Neural progenitor cell (in vitro differentiated cells): Measurements from ENCODE around the gene SPNS3. TPM values are rescaled to one million over a fixed set of nuclear protein-coding genes. Genes with fewer than 3 reads are reported as not detected.

Source experiments
- DNase-seq: peaks from one replicate; pipeline ENCODE4 v3.0.0-alpha.2; 2016; ENCODE audit warnings: low spot score
- H2AFZ ChIP-seq: fragments of 200-600 bp; sonication (generic); replicated peaks from 2 replicates; pipeline ENCODE4 v1.6.1; 2016; ENCODE audit warnings: antibody characterized with exemption
- H3F3A ChIP-seq: fragments of 200-600 bp; sonication (generic); 2 replicates; pipeline ENCODE4 v1.6.1; 2016; ENCODE audit warnings: antibody characterized with exemption, low read depth
- H3K27ac ChIP-seq: fragments of 200-600 bp; sonication (generic); 2 replicates; pipeline ENCODE4 v1.5.1; 2016; ENCODE audit warnings: mild to moderate bottlenecking
- H3K27me3 ChIP-seq: fragments of 200-600 bp; sonication (generic); 2 replicates; pipeline ENCODE4 v1.6.1; 2016; ENCODE audit warnings: mild to moderate bottlenecking, moderate library complexity
- H3K36me3 ChIP-seq: fragments of 200-600 bp; sonication (generic); 2 replicates; pipeline ENCODE4 v1.5.1; 2016
- H3K4me1 ChIP-seq: fragments of 200-600 bp; sonication (generic); 2 replicates; pipeline ENCODE4 v1.6.1; 2016; ENCODE audit warnings: mixed run types
- H3K4me2 ChIP-seq: fragments of 200-600 bp; sonication (generic); 2 replicates; pipeline ENCODE4 v1.6.1; 2016
- H3K4me3 ChIP-seq: fragments of 200-600 bp; sonication (generic); 2 replicates; pipeline ENCODE4 v1.5.1; 2016
- H3K79me2 ChIP-seq: fragments of 200-600 bp; sonication (generic); 2 replicates; pipeline ENCODE4 v1.6.1; 2016; ENCODE audit warnings: low read depth
- H3K9ac ChIP-seq: fragments of 200-600 bp; sonication (generic); 2 replicates; pipeline ENCODE4 v1.6.1; 2016
- H3K9me3 ChIP-seq: fragments of 200-600 bp; sonication (generic); 2 replicates; pipeline ENCODE4 v1.5.1; 2016; ENCODE audit warnings: low read depth
- H4K20me1 ChIP-seq: fragments of 200-600 bp; sonication (generic); 2 replicates; pipeline ENCODE4 v1.6.1; 2016; ENCODE audit warnings: low read depth
- H3K27ac Mint-ChIP-seq: 3 replicates; pipeline ENCODE4 v1.8.0; 2021; ENCODE audit warnings: mixed read lengths
- H3K27me3 Mint-ChIP-seq: 2 replicates; pipeline ENCODE4 v1.8.0; 2022; ENCODE audit warnings: low read depth, mild to moderate bottlenecking, inconsistent platforms, moderate library complexity, mixed read lengths; ENCODE audit not compliant: insufficient read depth
- H3K36me3 Mint-ChIP-seq: 3 replicates; pipeline ENCODE4 v1.8.0; 2021; ENCODE audit warnings: mixed read lengths
- H3K4me1 Mint-ChIP-seq: 3 replicates; pipeline ENCODE4 v1.8.0; 2021; ENCODE audit warnings: mixed read lengths
- H3K4me3 Mint-ChIP-seq: 3 replicates; pipeline ENCODE4 v1.8.0; 2021; ENCODE audit warnings: mild to moderate bottlenecking, moderate library complexity, mixed read lengths
- H3K9me3 Mint-ChIP-seq: 3 replicates; pipeline ENCODE4 v1.8.0; 2020; ENCODE audit warnings: mixed read lengths
- CTCF ChIP-seq: fragments of 200-600 bp; sonication (generic); IDR thresholded peaks from 2 replicates; pipeline ENCODE4 v1.5.1; 2017; ENCODE audit warnings: antibody characterized with exemption, mild to moderate bottlenecking
- EZH2 ChIP-seq: fragments of 200-600 bp; sonication (generic); IDR thresholded peaks from 2 replicates; pipeline ENCODE4 v1.6.1; 2017; ENCODE audit warnings: antibody characterized with exemption, mild to moderate bottlenecking, moderate library complexity
- EZH2phosphoT487 ChIP-seq: fragments of 200-600 bp; sonication (generic); IDR thresholded peaks from 2 replicates; pipeline ENCODE4 v1.6.1; 2017; ENCODE audit warnings: antibody characterized with exemption
- total RNA-seq: library from RNA; depleted of rRNA; stranded (reverse); fragments of >200 nt; gene quantifications from 2 replicates; pipeline ENCODE4 v1.2.3, GENCODE V29; 2015; ENCODE audit warnings: low replicate concordance

SPNS3 gene
- total RNA-seq, 1 donor from 2014 or later, result not detected

DNA sequence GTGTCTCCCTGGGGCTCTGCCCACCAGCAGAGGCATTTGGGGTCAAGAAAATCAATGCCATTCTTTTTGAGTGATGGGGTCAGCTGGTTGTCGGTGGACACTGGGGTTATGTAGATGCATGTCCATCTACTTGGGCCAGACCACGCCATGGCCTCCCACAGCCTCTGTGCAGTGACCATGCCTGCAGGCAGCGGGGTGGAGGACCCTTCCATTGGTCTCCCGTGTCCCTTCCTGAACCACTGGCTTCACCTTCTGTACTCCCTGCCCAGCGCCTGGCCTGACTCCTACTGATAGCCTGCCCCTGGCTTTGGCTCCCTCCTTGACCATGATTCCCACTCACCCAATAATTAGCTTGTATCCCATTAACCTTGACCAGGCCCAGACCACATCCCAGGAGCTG, 28.0 kb upstream of the SPNS3 start:
- TF ChIP-seq CTCF (no peak), EZH2 (no peak), EZH2phosphoT487 (no peak)
- no peak for DNase-seq
- no peak overlapping the region for H3K9ac ChIP-seq
- H3K4me2 ChIP-seq, result no peak overlapping the region
- H3K4me1 Mint-ChIP-seq, result no peaks in the 10 kb centered on the region
- no peaks in the 10 kb centered on the region for H3F3A ChIP-seq
- H3K27me3 Mint-ChIP-seq, result peaks cover 2% of the 10 kb centered on the region
- H3K79me2 ChIP-seq, result no peaks in the 10 kb centered on the region
- no peaks in the 10 kb centered on the region for H3K4me1 ChIP-seq
- no peaks in the 10 kb centered on the region for H3K9me3 Mint-ChIP-seq
- no peaks in the 10 kb centered on the region for H3K36me3 Mint-ChIP-seq
- no peaks in the 10 kb centered on the region for H4K20me1 ChIP-seq
- H3K4me3 ChIP-seq, result no peak overlapping the region
- H3K36me3 ChIP-seq, result no peaks in the 10 kb centered on the region
- no peaks in the 10 kb centered on the region for H3K9me3 ChIP-seq
- H3K4me3 Mint-ChIP-seq, result no peak overlapping the region
- H3K27ac ChIP-seq, result no peak overlapping the region
- H2AFZ ChIP-seq, result no peak overlapping the region
- H3K27ac Mint-ChIP-seq, result no peak overlapping the region
- H3K27me3 ChIP-seq, result no peaks in the 10 kb centered on the region

DNA sequence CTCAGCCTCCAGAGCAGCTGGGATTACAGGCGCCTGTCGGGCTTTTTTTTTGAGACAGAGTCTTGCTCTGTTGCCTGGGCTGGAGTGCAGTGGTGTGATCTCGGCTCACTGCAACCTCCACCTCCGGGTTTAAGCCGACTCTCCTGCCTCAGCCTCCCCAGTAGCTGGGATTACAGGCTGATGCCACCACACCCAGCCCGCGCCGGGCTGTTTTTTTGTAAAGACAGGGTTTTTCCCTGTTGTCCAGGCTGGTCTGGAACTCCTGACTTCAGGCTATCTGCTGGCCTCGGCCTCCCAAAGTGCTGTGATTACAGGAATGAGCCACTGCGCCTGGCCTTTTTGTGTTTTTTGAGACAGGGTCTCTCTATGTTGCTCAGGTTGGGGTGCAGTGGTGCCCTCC, 27.4 kb upstream of the SPNS3 start:
- Mint-ChIP-seq H3K4me3 (no peak overlapping the region), H3K9me3 (no peaks in the 10 kb centered on the region), H3K27ac (no peak overlapping the region), H3K36me3 (no peaks in the 10 kb centered on the region), H3K4me1 (no peaks in the 10 kb centered on the region), H3K27me3 (peaks cover 2% of the 10 kb centered on the region)
- H3K9me3 ChIP-seq, result no peaks in the 10 kb centered on the region
- no peak overlapping the region for H3K9ac ChIP-seq
- H3K79me2 ChIP-seq, result no peaks in the 10 kb centered on the region
- no peak overlapping the region for H3K4me3 ChIP-seq
- H3K27ac ChIP-seq, result no peak overlapping the region
- no peaks in the 10 kb centered on the region for H3F3A ChIP-seq
- TF ChIP-seq EZH2, result no peak
- no peak for TF ChIP-seq CTCF
- TF ChIP-seq EZH2phosphoT487, result no peak
- H4K20me1 ChIP-seq, result no peaks in the 10 kb centered on the region
- H3K27me3 ChIP-seq, result no peaks in the 10 kb centered on the region
- no peak overlapping the region for H3K4me2 ChIP-seq
- H2AFZ ChIP-seq, result no peak overlapping the region
- no peak for DNase-seq
- H3K4me1 ChIP-seq, result no peaks in the 10 kb centered on the region
- no peaks in the 10 kb centered on the region for H3K36me3 ChIP-seq

- no peak overlapping the region for H3K9ac ChIP-seq
- no peak for TF ChIP-seq EZH2phosphoT487
- no peak for TF ChIP-seq CTCF
- no peak for TF ChIP-seq EZH2
- H3K4me1 ChIP-seq, result no peaks in the 10 kb centered on the region
- no peaks in the 10 kb centered on the region for H3K36me3 Mint-ChIP-seq
- H3K27me3 Mint-ChIP-seq, result peaks cover 2% of the 10 kb centered on the region
- H3K4me3 Mint-ChIP-seq, result no peak overlapping the region
- H2AFZ ChIP-seq, result no peak overlapping the region
- no peak overlapping the region for H3K4me3 ChIP-seq
- H3K36me3 ChIP-seq, result no peaks in the 10 kb centered on the region
- H3K4me2 ChIP-seq, result no peak overlapping the region
- no peaks in the 10 kb centered on the region for H3K9me3 Mint-ChIP-seq
- H3K27me3 ChIP-seq, result no peaks in the 10 kb centered on the region
- H3K9me3 ChIP-seq, result no peaks in the 10 kb centered on the region
- DNase-seq, result no peak
- no peaks in the 10 kb centered on the region for H3K4me1 Mint-ChIP-seq
- H3K79me2 ChIP-seq, result no peaks in the 10 kb centered on the region
- H4K20me1 ChIP-seq, result no peaks in the 10 kb centered on the region
- H3F3A ChIP-seq, result no peaks in the 10 kb centered on the region
- H3K27ac Mint-ChIP-seq, result no peak overlapping the region
- no peak overlapping the region for H3K27ac ChIP-seq
Observed at GRCh38 chr17:4407216-4407615, 26.5 kb upstream of the SPNS3 start.

DNA sequence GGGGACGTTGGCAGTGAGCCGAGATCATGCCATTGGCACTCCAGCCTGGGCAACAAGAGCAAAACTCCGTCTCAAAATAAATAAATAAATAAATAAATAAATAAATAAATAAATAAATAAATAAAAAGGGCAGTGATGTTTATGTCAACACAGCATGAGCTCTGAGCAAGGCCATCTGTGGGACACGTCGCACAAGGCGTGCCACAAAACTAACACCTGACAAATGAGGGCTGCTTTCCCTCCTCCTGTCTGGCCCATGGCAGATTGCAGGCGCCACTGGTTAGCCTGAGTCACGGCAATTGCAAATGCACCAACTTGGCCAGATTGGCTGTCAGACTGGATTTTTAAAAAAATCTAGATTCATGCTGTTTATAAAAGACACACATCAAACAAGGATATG, 25.9 kb upstream of the SPNS3 start:
- Mint-ChIP-seq H3K9me3 (no peaks in the 10 kb centered on the region), H3K4me3 (no peak overlapping the region), H3K27me3 (peaks cover 4% of the 10 kb centered on the region), H3K4me1 (no peaks in the 10 kb centered on the region), H3K36me3 (no peaks in the 10 kb centered on the region), H3K27ac (no peak overlapping the region)
- Histone ChIP-seq H3K27me3 (no peaks in the 10 kb centered on the region), H3K4me1 (no peaks in the 10 kb centered on the region), H3K9me3 (no peaks in the 10 kb centered on the region), H3K36me3 (no peaks in the 10 kb centered on the region), H3K4me2 (no peak overlapping the region), H3K9ac (no peak overlapping the region), H4K20me1 (no peaks in the 10 kb centered on the region), H3F3A (no peaks in the 10 kb centered on the region), H3K27ac (no peak overlapping the region), H3K79me2 (no peaks in the 10 kb centered on the region), H3K4me3 (no peak overlapping the region), H2AFZ (no peak overlapping the region)
- DNase-seq, result no peak
- TF ChIP-seq EZH2phosphoT487 (no peak), EZH2 (no peak), CTCF (no peak)
